H1 (cell line): ENCODE measurements around the gene ITSN1. TPM values are rescaled to one million over a fixed set of nuclear protein-coding genes. Genes with fewer than 3 reads are reported as not detected.

Experiments used
- CTCF ChIA-PET: fragments of 300-600 bp; sonication (Branson Sonifier 250); formaldehyde crosslinking; loops from one replicate; lab custom pipeline; 2021; ENCODE audit not compliant: partially characterized antibody; lab: Charles Lee
- POLR2A ChIA-PET: fragments of 300-600 bp; sonication (Branson Sonifier 250); formaldehyde crosslinking; loops from one replicate; lab custom pipeline; 2021; ENCODE audit warnings: inconsistent platforms; ENCODE audit not compliant: partially characterized antibody; lab: Charles Lee
- DNase-seq, 2 experiments: peaks; one replicate each; pipeline versions ENCODE4 v3.0.0 to v3.0.0-alpha.2; 2010 to 2022; ENCODE audit warnings: low spot score in 2 of 2, low read depth in 1 of 2, mixed read lengths in 1 of 2
- FAIRE-seq: peaks from 2 replicates; lab custom pipeline; 2011; peaks lifted over from hg19 to GRCh38; lab: Jason Lieb, UNC
- H2AFZ ChIP-seq: 2 replicates; pipeline ENCODE4 v1.8.1; 2012; ENCODE audit warnings: low read length, inconsistent platforms
- H2AK5ac ChIP-seq: 2 replicates; pipeline ENCODE4 v1.6.1; 2013; ENCODE audit warnings: low read depth, low read length
- H2BK120ac ChIP-seq: replicated peaks from 2 replicates; pipeline ENCODE3; 2013; ENCODE audit warnings: low read depth, low read length, inconsistent platforms
- H2BK12ac ChIP-seq: 2 replicates; pipeline ENCODE4 v1.6.1; 2013; ENCODE audit warnings: low read depth, low read length
- H2BK15ac ChIP-seq: 2 replicates; pipeline ENCODE4 v1.6.1; 2013; ENCODE audit warnings: low read length
- H2BK20ac ChIP-seq: 2 replicates; pipeline ENCODE4 v1.6.1; 2013; ENCODE audit warnings: low read length
- H2BK5ac ChIP-seq: 2 replicates; pipeline ENCODE4 v1.6.1; 2013; ENCODE audit warnings: low read depth, low read length
- H3K14ac ChIP-seq: 2 replicates; pipeline ENCODE4 v1.6.1; 2013; ENCODE audit warnings: inconsistent platforms; ENCODE audit not compliant: insufficient read length
- H3K18ac ChIP-seq: 2 replicates; pipeline ENCODE4 v1.6.1; 2013; ENCODE audit warnings: low read length; ENCODE audit errors: extremely low read depth
- H3K23ac ChIP-seq: 2 replicates; pipeline ENCODE4 v1.6.1; 2013; ENCODE audit warnings: inconsistent platforms; ENCODE audit not compliant: insufficient read length
- H3K23me2 ChIP-seq: 2 replicates; pipeline ENCODE4 v1.6.1; 2013; ENCODE audit warnings: low read depth, low read length
- H3K27ac ChIP-seq: 2 replicates; pipeline ENCODE4 v1.6.1; 2011; ENCODE audit warnings: low read depth, low read length, inconsistent platforms
- H3K27me3 ChIP-seq, 4 experiments: replicated peaks in 1 of 4; 1 replicate in 1 of 4; 2 replicates in 3 of 4; pipeline versions ENCODE4 v1.6.1 to v1.8.1; 2011 to 2013; ENCODE audit warnings: low read length in 3 of 4, mild to moderate bottlenecking in 3 of 4, inconsistent platforms in 2 of 4, mixed read lengths in 2 of 4, moderate library complexity in 1 of 4; ENCODE audit not compliant: control insufficient read depth in 3 of 4, insufficient read depth in 3 of 4; ENCODE audit errors: extremely low read depth in 1 of 4
- H3K36me3 ChIP-seq, 4 experiments: 2 replicates each; pipeline versions ENCODE4 v1.6.1 to v1.8.1; 2011 to 2013; ENCODE audit warnings: mild to moderate bottlenecking in 4 of 4, low read length in 3 of 4, moderate library complexity in 2 of 4, control low read depth in 1 of 4, inconsistent platforms in 1 of 4; ENCODE audit not compliant: insufficient read depth in 4 of 4, control insufficient read depth in 2 of 4
- H3K4ac ChIP-seq: replicated peaks from 2 replicates; pipeline ENCODE3; 2013; ENCODE audit warnings: low read length, low read depth, mixed read lengths, inconsistent platforms; ENCODE audit not compliant: insufficient read length
- H3K4me1 ChIP-seq, 4 experiments: replicated peaks in 1 of 4; 1 replicate in 1 of 4; 2 replicates in 3 of 4; pipeline versions ENCODE4 v1.6.1 to v1.8.1; 2011 to 2013; ENCODE audit warnings: low read length in 3 of 4, inconsistent platforms in 2 of 4, mixed read lengths in 1 of 4; ENCODE audit not compliant: insufficient read depth in 4 of 4, control insufficient read depth in 3 of 4
- H3K4me2 ChIP-seq, 2 experiments: 2 replicates each; pipeline versions ENCODE4 v1.6.1 to v1.8.1; 2011 to 2013; ENCODE audit warnings: low read depth in 2 of 2, low read length in 2 of 2, control low read depth in 1 of 2, inconsistent platforms in 1 of 2, mild to moderate bottlenecking in 1 of 2; ENCODE audit not compliant: insufficient read depth in 1 of 2
- H3K4me3 ChIP-seq, 4 experiments: fragments of 200-600, 300-600 bp in 1 of 4; sonication (generic), shearing (Covaris generic), sonication (Bioruptor Twin) in 1 of 4; 2 replicates each; pipeline versions ENCODE4 v1.5.1 to v1.8.1; 2011 to 2016; ENCODE audit warnings: low read length in 4 of 4, low read depth in 3 of 4, control low read depth in 2 of 4, inconsistent platforms in 2 of 4, mild to moderate bottlenecking in 2 of 4, mixed read lengths in 1 of 4, moderate library complexity in 1 of 4; ENCODE audit not compliant: insufficient read depth in 2 of 4; ENCODE audit errors: extremely low read depth in 1 of 4
- H3K56ac ChIP-seq: replicated peaks from 2 replicates; pipeline ENCODE3; 2013; ENCODE audit warnings: low read depth, mild to moderate bottlenecking, mixed read lengths, low read length, inconsistent platforms; ENCODE audit not compliant: insufficient read length
- H3K79me1 ChIP-seq: 2 replicates; pipeline ENCODE4 v1.6.1; 2013; ENCODE audit warnings: low read depth, low read length, control low read depth
- H3K79me2 ChIP-seq, 2 experiments: 2 replicates each; pipeline versions ENCODE4 v1.6.1 to v1.8.1; 2012 to 2013; ENCODE audit warnings: low read length in 2 of 2, mild to moderate bottlenecking in 2 of 2, inconsistent platforms in 1 of 2; ENCODE audit not compliant: insufficient read depth in 2 of 2, control insufficient read depth in 1 of 2
- H3K9ac ChIP-seq, 4 experiments: replicated peaks in 1 of 4; 1 replicate in 1 of 4; 2 replicates in 3 of 4; pipeline versions ENCODE4 v1.6.1 to v1.8.1; 2011 to 2013; ENCODE audit warnings: low read depth in 3 of 4, low read length in 3 of 4, control low read depth in 2 of 4, mild to moderate bottlenecking in 2 of 4, moderate library complexity in 2 of 4, inconsistent platforms in 1 of 4; ENCODE audit errors: extremely low read depth in 1 of 4
- H3K9me3 ChIP-seq, 2 experiments: 2 replicates each; pipeline versions ENCODE4 v1.6.1 to v1.8.1; 2012 to 2013; ENCODE audit warnings: mild to moderate bottlenecking in 2 of 2, moderate library complexity in 2 of 2, control low read depth in 1 of 2, inconsistent platforms in 1 of 2, low read depth in 1 of 2, low read length in 1 of 2, mixed read lengths in 1 of 2; ENCODE audit not compliant: insufficient read depth in 2 of 2
- H4K20me1 ChIP-seq, 2 experiments: replicated peaks in 1 of 2; 2 replicates each; pipeline versions ENCODE3 to v1.8.1; 2011 to 2013; ENCODE audit warnings: inconsistent platforms in 2 of 2, low read length in 2 of 2, mild to moderate bottlenecking in 1 of 2; ENCODE audit not compliant: insufficient read depth in 2 of 2, control insufficient read depth in 1 of 2
- H4K5ac ChIP-seq: 2 replicates; pipeline ENCODE4 v1.6.1; 2013; ENCODE audit warnings: low read length, low read depth, mixed read lengths, inconsistent platforms; ENCODE audit not compliant: insufficient read length
- H4K8ac ChIP-seq: 2 replicates; pipeline ENCODE4 v1.8.0; 2013; ENCODE audit warnings: mild to moderate bottlenecking, moderate library complexity, low read length, inconsistent platforms; ENCODE audit not compliant: insufficient read depth; ENCODE audit errors: extremely low read depth
- H4K91ac ChIP-seq: replicated peaks from 2 replicates; pipeline ENCODE3; 2013; ENCODE audit warnings: low read length, mixed read lengths, inconsistent platforms; ENCODE audit not compliant: insufficient read length
- ATF3 ChIP-seq: IDR thresholded peaks from 2 replicates; pipeline ENCODE4 v1.6.1; 2011; ENCODE audit warnings: low read depth, mild to moderate bottlenecking, low read length; ENCODE audit not compliant: insufficient read depth
- CHD2 ChIP-seq: IDR thresholded peaks from 2 replicates; pipeline ENCODE4 v1.6.1; 2012; ENCODE audit warnings: low read length, improper control_type of control experiment
- CTCF ChIP-seq, 3 experiments: IDR thresholded peaks; 1 replicate in 2 of 3; 2 replicates in 1 of 3; pipeline versions ENCODE4 v1.5.1 to v1.6.1; 2011; ENCODE audit warnings: low read length in 3 of 3, mild to moderate bottlenecking in 3 of 3, inconsistent platforms in 2 of 3, low read depth in 1 of 3, moderate library complexity in 1 of 3; ENCODE audit not compliant: insufficient read depth in 1 of 3; ENCODE audit errors: control extremely low read depth in 1 of 3
- GTF2F1 ChIP-seq: IDR thresholded peaks from 2 replicates; pipeline ENCODE4 v1.6.1; 2012; ENCODE audit warnings: low read depth, low read length, improper control_type of control experiment, borderline replicate concordance
- HDAC6 ChIP-seq: IDR thresholded peaks from one replicate; pipeline ENCODE4 v1.7.1; 2012; ENCODE audit warnings: low read depth, mild to moderate bottlenecking, inconsistent platforms, low read length, moderate library complexity
- MAX ChIP-seq: IDR thresholded peaks from 2 replicates; pipeline ENCODE4 v1.6.1; 2012; ENCODE audit warnings: inconsistent platforms
- NANOG ChIP-seq: IDR thresholded peaks from 2 replicates; pipeline ENCODE4 v1.6.1; 2011; ENCODE audit warnings: low read length, low read depth, mild to moderate bottlenecking, inconsistent platforms; ENCODE audit not compliant: insufficient read depth, poor library complexity, severe bottlenecking
- POLR2A ChIP-seq, 2 experiments: IDR thresholded peaks; 1 replicate in 1 of 2; 2 replicates in 1 of 2; pipeline ENCODE4 v1.6.1; 2011; ENCODE audit warnings: low read depth in 2 of 2, low read length in 2 of 2, mild to moderate bottlenecking in 2 of 2; ENCODE audit errors: control extremely low read depth in 1 of 2
- SIRT6 ChIP-seq: IDR thresholded peaks from one replicate; pipeline ENCODE4 v1.7.1; 2012; ENCODE audit warnings: low read length, inconsistent platforms
- SP4 ChIP-seq: IDR thresholded peaks from 2 replicates; pipeline ENCODE4 v1.6.1; 2012; ENCODE audit warnings: low read length, inconsistent platforms
- TEAD4 ChIP-seq: IDR thresholded peaks from 2 replicates; pipeline ENCODE4 v1.6.1; 2012; ENCODE audit warnings: low read depth, low read length, inconsistent platforms, mixed read lengths
- WGBS, 2 experiments: shearing (Covaris generic) in 1 of 2; methylation state at CpG; one replicate each; pipeline versions ENCODE4 v1.1.6 to v1.1.7; 2013 to 2015; ENCODE audit warnings: low lambda C conversion rate in 2 of 2, mixed read lengths in 2 of 2, inconsistent platforms in 1 of 2, low coverage in 1 of 2, missing lambda C conversion rate in 1 of 2; ENCODE audit not compliant: insufficient replicate concordance in 2 of 2, insufficient coverage in 1 of 2, insufficient read length in 1 of 2; ENCODE audit errors: extremely low coverage in 1 of 2, missing lambda C conversion rate in 1 of 2; 5-methylcytosine and 5-hydroxymethylcytosine counted together
- polyA plus RNA-seq, 7 experiments: library from polyadenylated mRNA; depleted of rRNA in 3 of 7; stranded (reverse) in 5 of 7; unstranded in 2 of 7; fragments of >200 nt in 5 of 7; fragments of 200-250 nt in 2 of 7; gene quantifications; 1 replicate in 5 of 7; 2 replicates in 1 of 7; 4 replicates in 1 of 7; pipeline versions ENCODE4 v1.2.1 to v1.2.3, GENCODE V29; 2011 to 2013; ENCODE audit warnings: missing spikeins in 2 of 7, mixed read lengths in 2 of 7
- total RNA-seq: library from RNA; stranded (reverse); fragmentation: NEBNext Ultra II Directional; extraction: Animal tissue kit (Norgen Biotek cat#: 25700); gene quantifications from 2 replicates; pipeline ENCODE4 v1.2.1, GENCODE V29; 2021

The ITSN1 gene
- total and polyA plus RNA-seq, 2 of the 8 experiments (the other 6 are each of a cell fraction or from before 2014, with no cell fraction given): 60.8 to 78.1 TPM

GRCh38 chr21:33668180-33668579, 25.9 kb downstream of the ITSN1 start:
- H3K23me2 ChIP-seq: no peaks in the 10 kb centered on the region
- no peak overlapping the region for H4K5ac ChIP-seq
- H3K79me2 ChIP-seq: peaks cover 14 to 98% of the 10 kb centered on the region in 2 experiments
- H2AK5ac ChIP-seq: no peak overlapping the region
- H3K18ac ChIP-seq: no peak overlapping the region
- H3K23ac ChIP-seq: no peak overlapping the region
- H3K9me3 ChIP-seq: no peaks in the 10 kb centered on the region
- ChIA-PET POLR2A (interaction anchor here (1.6 kb wide), 1 partner anchor 10 kb away, joined by 3 read pairs; no protein-coding TSS in a partner anchor), CTCF (interaction anchor here (0.8 kb wide), 1 partner anchor 17 kb away, joined by 3 read pairs; no protein-coding TSS in a partner anchor)
- peaks cover 6% of the 10 kb centered on the region for H3K79me1 ChIP-seq
- no peak overlapping the region for H2BK5ac ChIP-seq
- H3K27me3 ChIP-seq: no peaks in the 10 kb centered on the region
- H2BK12ac ChIP-seq: no peak overlapping the region
- H3K36me3 ChIP-seq: no peaks in the 10 kb centered on the region
- H2BK120ac ChIP-seq: no peak overlapping the region
- H4K8ac ChIP-seq: no peak overlapping the region
- H2AFZ ChIP-seq: no peak overlapping the region
- peaks cover 0 to 8% (median 0%) of the 10 kb centered on the region in 4 experiments; a peak in 2 of 7 replicates for H3K4me1 ChIP-seq
- no peak overlapping the region for H2BK20ac ChIP-seq
- FAIRE-seq: no peak
- H3K4me3 ChIP-seq: no peak overlapping the region
- no peak overlapping the region for H4K91ac ChIP-seq
- WGBS, 2 experiments: 86% methylated on average over 4 of the region's 4 CpGs; no CpG with 5 or more reads in 1 of the 2 experiments
- H3K27ac ChIP-seq: no peak overlapping the region
- H3K4ac ChIP-seq: no peak overlapping the region
- peaks cover 9 to 22% of the 10 kb centered on the region in 2 experiments for H4K20me1 ChIP-seq
- no peak overlapping the region for H3K14ac ChIP-seq
- H3K9ac ChIP-seq: no peak overlapping the region
- no peak for DNase-seq
- no peak overlapping the region for H3K4me2 ChIP-seq
- H2BK15ac ChIP-seq: no peak overlapping the region
- H3K56ac ChIP-seq: no peak overlapping the region
- TF ChIP-seq ATF3 (no peak), MAX (no peak), CHD2 (no peak), GTF2F1 (no peak), SIRT6 (no peak), SP4 (no peak), POLR2A (IDR thresholded peaks at IDR 0.05; ENCODE audit: control extremely low read depth in 1 of 2, low read depth in 2 of 2, low read length in 2 of 2) (no peak), HDAC6 (no peak), TEAD4 (no peak), CTCF (IDR thresholded peaks at IDR 0.05; ENCODE audit: control extremely low read depth in 1 of 3, insufficient read depth in 1 of 3, low read depth in 1 of 3, low read length in 3 of 3) (no peak), NANOG (no peak)
